Muscle of arm (tissue), 12 donors: ENCODE results near the gene OAS3. TPM values are rescaled to one million over a fixed set of nuclear protein-coding genes. Genes with fewer than 3 reads are reported as not detected.
"Not testable (repeated sequence)": the region's sequence is repeated elsewhere in the genome, so short reads cannot be mapped to it uniquely, and the experiment has no call there.

Source experiments
- DNase-seq: peaks from one replicate; pipeline ENCODE4 v3.0.0-alpha.2; 2013
- polyA plus RNA-seq, 12 donors: library from polyadenylated mRNA; unstranded; fragments of 120-200 nt; gene quantifications; one replicate each; pipeline ENCODE4 v1.2.1, GENCODE V29; 2013; ENCODE audit not compliant: insufficient read length in 12 of 12

The OAS3 gene
- polyA plus RNA-seq, 12 donors: 3.5 to 9.6 (median 6.3) TPM; not detected in 1

GRCh38 chr12:112916270-112916669, 22.0 kb upstream of the OAS3 start:
- no peak for DNase-seq

GRCh38 chr12:112919121-112919520, 19.2 kb upstream of the OAS3 start:
- no peak for DNase-seq

GRCh38 chr12:112924986-112925385, 13.3 kb upstream of the OAS3 start:
- DNase-seq: no peak

DNA sequence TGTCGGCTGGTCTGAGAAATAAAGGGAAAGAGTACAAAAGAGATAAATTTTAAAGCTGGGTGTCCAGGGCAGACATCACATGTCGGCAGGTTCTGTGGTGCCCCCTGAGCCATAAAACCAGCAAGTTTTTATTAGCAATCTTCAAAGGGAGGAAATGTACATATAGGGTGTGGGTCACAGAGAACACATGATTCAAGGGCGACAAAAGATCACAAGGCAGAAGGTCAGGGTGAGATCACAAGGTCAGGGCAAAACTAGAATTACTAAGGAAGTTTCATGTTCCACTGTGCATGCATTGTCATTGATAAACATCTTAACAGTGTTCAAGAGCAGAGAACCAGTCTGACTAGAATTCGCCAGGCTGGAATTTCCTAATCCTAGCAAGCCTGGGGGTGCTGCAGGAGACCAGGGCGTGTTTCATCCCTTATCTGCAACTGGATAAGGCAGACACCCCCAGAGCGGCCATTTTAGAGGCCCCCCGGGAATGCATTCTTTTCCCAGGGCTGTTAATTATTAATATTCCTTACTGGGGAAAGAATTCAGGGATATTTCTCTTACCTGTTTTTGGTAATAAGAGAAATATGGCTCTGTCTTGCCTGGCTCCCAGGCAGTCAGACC, 11.7 kb upstream of the OAS3 start:
- DNase-seq: not testable (repeated sequence)

DNA sequence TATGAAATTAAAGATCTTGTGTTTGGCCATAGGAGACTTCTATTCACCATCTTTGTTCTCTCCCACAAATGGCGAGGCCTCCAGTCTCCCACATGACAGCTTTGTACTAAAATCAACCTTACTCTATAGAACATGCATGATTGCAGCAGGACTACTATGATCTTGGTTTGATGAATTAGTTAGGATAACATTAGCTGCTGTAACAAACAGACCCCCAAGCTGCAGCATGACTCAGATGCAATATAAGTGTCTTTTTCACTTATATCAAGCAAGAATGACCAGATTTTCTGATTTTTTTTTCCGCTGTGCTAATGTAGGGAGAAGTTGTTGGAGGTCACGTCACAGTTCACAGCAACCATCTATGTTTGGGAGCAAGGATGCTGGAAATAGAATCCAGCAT, 10.8 kb upstream of the OAS3 start:
- DNase-seq: no peak

GRCh38 chr12:112927925-112928324, 10.3 kb upstream of the OAS3 start:
- DNase-seq: no peak

DNA sequence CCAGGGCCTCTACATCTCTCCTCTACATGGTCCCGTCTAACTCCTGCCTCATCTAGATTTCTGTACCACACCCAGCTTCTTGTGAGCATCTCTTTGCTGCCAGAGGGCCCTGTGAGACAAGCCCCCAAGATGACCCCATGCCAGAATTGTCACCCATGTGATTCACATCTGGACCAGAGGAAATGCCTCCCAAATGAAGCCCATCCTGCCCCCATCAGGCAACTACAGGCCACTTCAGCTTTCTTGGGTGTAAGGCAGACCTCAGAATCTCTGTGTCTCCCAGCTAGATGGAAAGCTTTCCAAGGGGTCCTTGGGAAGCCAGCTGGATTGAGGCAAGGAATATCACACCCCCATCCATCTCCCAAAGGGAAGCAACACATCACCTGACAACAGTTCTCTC, 9.3 kb upstream of the OAS3 start:
- DNase-seq: no peak

DNA sequence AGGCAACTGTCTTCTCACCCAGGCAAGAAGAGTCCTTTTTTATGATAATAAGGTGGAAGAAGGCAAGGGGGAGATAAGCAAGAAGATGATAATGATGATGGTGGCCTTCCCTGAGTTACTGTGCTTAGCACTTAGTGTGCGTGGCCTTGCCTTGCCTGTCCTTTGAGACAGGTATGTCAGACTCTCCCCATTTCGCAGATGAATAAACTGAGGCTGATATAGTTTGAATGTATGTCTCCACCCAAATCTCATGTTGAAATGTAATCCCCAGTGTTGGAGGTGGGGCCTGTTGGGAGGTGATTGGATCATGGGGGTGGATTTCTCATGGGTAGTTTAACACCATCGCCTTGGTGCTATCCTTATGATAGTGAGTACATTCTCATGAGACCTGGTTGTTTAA, 8.6 kb upstream of the OAS3 start:
- DNase-seq: no peak

DNA sequence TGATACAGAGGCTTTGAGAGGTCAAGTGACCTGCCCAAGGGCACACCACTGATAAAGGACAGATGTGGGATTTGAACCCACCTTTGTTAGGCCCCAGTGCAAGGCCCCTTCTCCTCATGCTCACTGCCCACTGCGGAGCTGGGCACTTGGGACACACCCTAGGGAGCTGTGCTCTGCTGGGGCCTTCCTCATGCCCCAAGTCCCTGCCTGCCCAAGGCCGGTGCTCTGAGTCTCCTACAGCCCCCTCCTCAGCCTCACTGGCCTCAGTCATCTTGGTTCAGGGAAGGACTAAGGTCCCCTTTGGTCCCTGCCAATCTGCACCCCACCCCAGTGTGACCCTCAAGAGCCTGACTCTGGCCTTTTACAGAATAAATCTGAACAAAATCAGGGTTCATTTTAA, 7.9 kb upstream of the OAS3 start:
- no peak for DNase-seq

DNA sequence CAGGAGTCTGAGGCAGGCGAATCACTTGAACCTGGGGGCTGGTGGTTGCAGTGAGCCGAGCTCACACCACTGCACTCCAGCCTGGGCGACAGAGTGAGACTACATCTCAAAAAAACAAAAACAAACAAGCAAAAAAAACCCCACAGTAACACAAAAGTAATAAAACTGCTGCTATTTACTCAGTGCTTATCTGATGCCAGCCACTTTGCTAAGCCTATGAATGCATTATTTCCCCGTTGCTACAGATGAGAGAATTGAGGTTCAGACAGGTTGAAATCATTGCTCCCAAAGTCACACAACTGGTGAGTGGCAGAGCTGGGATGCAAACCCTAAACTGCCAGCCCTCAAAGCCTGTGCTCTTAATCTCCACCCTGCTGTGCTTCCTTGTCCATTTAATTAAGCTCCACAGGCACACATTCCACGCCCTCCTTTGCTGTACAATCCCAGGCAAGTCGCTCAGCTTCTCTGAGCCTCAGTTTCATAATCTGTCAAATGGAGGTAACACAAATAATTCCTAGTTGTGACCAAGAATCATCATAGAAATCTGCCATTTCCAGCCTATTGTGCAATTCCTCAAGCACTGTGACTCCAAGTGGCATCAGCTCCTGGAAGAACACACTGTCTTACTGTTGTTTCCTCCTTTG, 5.7 kb upstream of the OAS3 start:
- DNase-seq: no peak

DNA sequence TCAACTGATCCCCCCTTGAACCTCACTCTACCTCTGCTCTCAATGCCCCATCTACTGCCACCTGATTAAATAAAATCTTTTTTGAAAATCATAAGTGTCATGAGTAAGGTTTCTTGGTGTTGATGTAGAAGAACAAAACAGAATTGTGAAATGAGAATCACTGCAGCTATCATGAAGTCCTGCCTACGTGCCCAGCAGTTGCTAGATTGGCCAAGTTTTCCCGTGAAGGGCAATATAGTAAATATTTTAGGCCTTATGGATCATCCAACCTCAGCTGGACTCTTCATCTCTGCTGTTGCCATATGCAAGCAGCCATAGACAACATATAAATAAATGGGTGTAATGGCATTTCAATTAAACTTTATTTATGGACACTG, 5.2 kb upstream of the OAS3 start:
- no peak for DNase-seq

GRCh38 chr12:112936264-112936663, 2.0 kb upstream of the OAS3 start:
- no peak for DNase-seq

- DNase-seq: no peak
Measured at GRCh38 chr12:112936927-112937326, 1.3 kb upstream of the OAS3 start.

GRCh38 chr12:112938751-112939150, 477 bp downstream of the OAS3 start:
- no peak for DNase-seq

- DNase-seq: no peak
Measured at GRCh38 chr12:112939761-112940381, 1.6 kb downstream of the OAS3 start.

- DNase-seq: no peak
Measured at GRCh38 chr12:112941528-112942335, 3.5 kb downstream of the OAS3 start.

- DNase-seq: no peak
Measured at GRCh38 chr12:112942572-112942971, 4.3 kb downstream of the OAS3 start.

- no peak for DNase-seq
Measured at GRCh38 chr12:112944024-112944690, 5.9 kb downstream of the OAS3 start.

DNA sequence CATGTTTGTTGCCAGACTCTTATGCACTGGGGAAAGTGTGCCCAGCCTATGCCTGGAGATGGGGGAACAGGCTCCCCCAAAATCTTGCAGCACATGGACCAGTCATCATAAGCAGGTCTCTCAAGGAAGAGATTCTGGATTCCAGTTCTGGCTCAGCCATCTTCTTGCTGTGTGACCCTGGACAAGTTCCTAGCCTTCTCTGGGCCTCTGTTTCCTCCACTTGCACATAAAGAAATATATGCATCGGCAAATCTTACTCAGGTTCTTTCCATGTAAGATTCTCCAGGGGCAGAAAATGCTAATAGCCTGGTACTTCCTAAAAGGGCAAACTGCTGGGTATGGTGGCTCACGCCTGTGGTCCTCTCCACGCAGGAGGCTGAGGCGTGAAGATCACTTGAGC, 7.2 kb downstream of the OAS3 start:
- no peak for DNase-seq

DNA sequence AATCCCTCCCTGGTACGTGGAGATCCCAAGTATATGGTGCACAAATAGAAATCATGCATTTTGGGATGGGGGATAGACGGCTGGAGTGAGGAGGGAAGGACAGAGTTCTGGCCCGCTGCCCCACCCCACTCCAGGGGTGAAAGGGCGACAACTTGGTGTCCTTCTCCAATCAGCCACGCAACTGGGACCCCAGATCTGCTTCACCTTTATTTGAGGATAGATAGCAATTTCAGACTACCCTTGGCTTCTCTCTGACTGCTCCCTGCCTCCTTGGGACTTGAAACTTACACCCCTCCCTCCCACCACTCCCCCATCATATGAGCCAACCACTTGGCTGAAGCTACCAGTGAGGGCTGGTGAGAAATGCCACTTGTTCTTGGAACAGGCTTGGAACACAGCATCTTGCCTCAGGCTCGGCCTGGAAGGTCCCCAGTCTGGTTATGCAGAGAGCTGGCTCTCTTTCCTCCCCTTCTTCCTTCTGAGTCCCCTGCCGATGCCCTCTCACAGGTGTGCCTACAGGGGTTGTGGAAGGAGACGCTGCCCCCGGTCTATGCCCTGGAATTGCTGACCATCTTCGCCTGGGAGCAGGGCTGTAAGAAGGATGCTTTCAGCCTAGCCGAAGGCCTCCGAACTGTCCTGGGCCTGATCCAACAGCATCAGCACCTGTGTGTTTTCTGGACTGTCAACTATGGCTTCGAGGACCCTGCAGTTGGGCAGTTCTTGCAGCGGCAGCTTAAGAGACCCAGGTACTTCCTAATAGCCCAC, 8.1 kb downstream of the OAS3 start:
- DNase-seq: no peak

DNA sequence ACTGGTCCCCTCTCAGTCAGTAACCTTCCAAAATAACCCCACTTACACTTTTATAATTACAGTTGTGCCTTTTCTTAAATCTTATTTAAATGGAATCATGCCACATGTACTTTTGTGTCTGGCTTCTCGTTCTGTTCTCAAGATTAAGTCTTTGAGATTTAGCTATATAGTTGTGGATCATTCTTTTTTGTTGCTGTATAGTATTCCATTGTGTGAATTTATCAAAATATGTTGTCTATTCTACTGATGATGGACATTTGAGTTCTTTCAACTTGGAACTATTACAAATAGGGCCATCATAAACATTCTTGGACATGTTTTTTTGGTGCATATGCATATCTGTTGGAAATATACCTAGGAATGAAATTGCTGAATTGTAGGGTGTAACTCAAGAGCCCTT, 9.0 kb downstream of the OAS3 start:
- no peak for DNase-seq
